HG03457 (cell line): Measurements from ENCODE around the gene DGKK.
"Not testable (repeated sequence)": the region's sequence is repeated elsewhere in the genome, so short reads cannot be mapped to it uniquely, and the experiment has no call there.

Experiments used
- ATAC-seq: cut with Tn5 transposase; IDR thresholded peaks from one replicate; pipeline ENCODE4 v1.9.1; 2021; ENCODE audit warnings: moderate number of reproducible peaks; ENCODE audit not compliant: unreplicated experiment

DGKK gene

GRCh38 chrX:50430917-50431575, 39.6 kb downstream of the DGKK start:
- no peak for ATAC-seq

GRCh38 chrX:50428174-50428573, 42.5 kb downstream of the DGKK start:
- no peak for ATAC-seq

- ATAC-seq = no peak
These were observed 62.6 kb downstream of the DGKK start for GRCh38 chrX:50407976-50408375.

GRCh38 chrX:50403903-50404302, 66.7 kb downstream of the DGKK start:
- no peak for ATAC-seq

- no peak for ATAC-seq
These were observed 67.7 kb downstream of the DGKK start for GRCh38 chrX:50402886-50403285.

GRCh38 chrX:50393902-50394301, 76.7 kb downstream of the DGKK start:
- ATAC-seq = no peak

- no peak for ATAC-seq
These were observed 84.1 kb downstream of the DGKK start for GRCh38 chrX:50386520-50386919.

- ATAC-seq = no peak
These were observed 88.8 kb downstream of the DGKK start for GRCh38 chrX:50381729-50382415.

GRCh38 chrX:50375481-50376267, 95.0 kb downstream of the DGKK start:
- no peak for ATAC-seq

- ATAC-seq = no peak
These were observed 97.7 kb downstream of the DGKK start for GRCh38 chrX:50372966-50373365.

- no peak for ATAC-seq
These were observed 126.7 kb downstream of the DGKK start for GRCh38 chrX:50343917-50344316.

- ATAC-seq = no peak
These were observed 137.3 kb downstream of the DGKK start for GRCh38 chrX:50333308-50333707.

- ATAC-seq = not testable (repeated sequence)
These were observed 138.0 kb downstream of the DGKK start for GRCh38 chrX:50332668-50333067.

GRCh38 chrX:50327235-50327634, 143.4 kb downstream of the DGKK start:
- no peak for ATAC-seq
